K562 (cell line): ENCODE data around the gene NANS. TPM values are rescaled to one million over a fixed set of nuclear protein-coding genes. Genes with fewer than 3 reads are reported as not detected.

ENCODE experiments used
- ARID3B ChIP-seq: fragments of 250-450 bp; sonication (Bioruptor Pico); IDR thresholded peaks from 2 replicates; pipeline ENCODE4 v1.4.0; 2020; ENCODE audit warnings: borderline replicate concordance
- CTBP1 ChIP-seq: fragments of 450-650 bp; IDR thresholded peaks from 2 replicates; pipeline ENCODE4 v1.6.1; 2016; ENCODE audit warnings: borderline replicate concordance
- DACH1 ChIP-seq: fragments of 450-650 bp; IDR thresholded peaks from 2 replicates; pipeline ENCODE4 v1.6.1; 2018; ENCODE audit not compliant: partially characterized antibody
- ELF4 ChIP-seq: fragments of 450-650 bp; formaldehyde crosslinking; IDR thresholded peaks from 2 replicates; pipeline ENCODE4 v1.4.0; 2022; ENCODE audit warnings: missing genetic modification characterization
- MAFK ChIP-seq: IDR thresholded peaks from 2 replicates; pipeline ENCODE4 v1.6.1; 2011; ENCODE audit warnings: low read length, improper control_type of control experiment
- MEF2D ChIP-seq: conservative IDR thresholded peaks from 2 replicates; pipeline ENCODE4 v1.6.1; 2016; ENCODE audit warnings: low read depth, missing genetic modification characterization, missing compliant biosample characterization
- PHB2 ChIP-seq: fragments of 450-650 bp; IDR thresholded peaks from 2 replicates; pipeline ENCODE4 v1.6.1; 2017; ENCODE audit warnings: low read depth
- RBM22 ChIP-seq: fragments of 200-400 bp; formaldehyde crosslinking; IDR thresholded peaks from 2 replicates; pipeline ENCODE4 v1.6.1; 2018; ENCODE audit warnings: low read length, low read depth; ENCODE audit not compliant: poor library complexity, severe bottlenecking
- RFX1 ChIP-seq: fragments of 450-650 bp; IDR thresholded peaks from 2 replicates; pipeline ENCODE4 v1.6.1; 2016; ENCODE audit warnings: mild to moderate bottlenecking, moderate library complexity
- TRIM28 ChIP-seq: fragments of 450-650 bp; IDR thresholded peaks from 2 replicates; pipeline ENCODE4 v1.6.1; 2017
- ZC3H4 ChIP-seq: sonication (generic); formaldehyde crosslinking; IDR thresholded peaks from 2 replicates; pipeline ENCODE4 v1.9.0; 2021; ENCODE audit warnings: missing genetic modification reagents, borderline replicate concordance
- polyA plus RNA-seq, 8 experiments: library from polyadenylated mRNA; depleted of rRNA in 4 of 8; stranded (reverse) in 5 of 8; unstranded in 3 of 8; fragments of >200 nt; fragmentation: Nextera tagmentation in 2 of 8; fragmentation: Illumina TruSeq in 1 of 8; extraction: Ambion mirVana in 2 of 8; extraction: Trizol in 1 of 8; gene quantifications; 2 replicates each; pipeline versions ENCODE4 v1.2.1 to v1.2.3, GENCODE V29; 2011 to 2014; ENCODE audit warnings: inconsistent platforms in 1 of 8, missing spikeins in 1 of 8
- total RNA-seq, 7 experiments: library from RNA; depleted of rRNA in 6 of 7; stranded (reverse); fragments of >200 nt in 6 of 7; fragmentation: Illumina TruSeq in 2 of 7; extraction: Trizol in 2 of 7; gene quantifications; 2 replicates each; pipeline versions ENCODE4 v1.2.1 to v1.2.3, GENCODE V29; 2011 to 2021; ENCODE audit warnings: low replicate concordance in 1 of 7
- TF ChIP-seq, protein P1 (sequence below): sonication (generic); formaldehyde crosslinking; IDR thresholded peaks from 2 replicates; pipeline ENCODE4 v1.8.1; 2023; ENCODE audit warnings: mild to moderate bottlenecking, missing genetic modification reagents
- TF ChIP-seq, protein P2 (sequence below): fragments of 250-450 bp; sonication (Bioruptor Pico); IDR thresholded peaks from 2 replicates; pipeline ENCODE4 v1.9.0; 2021; ENCODE audit warnings: mild to moderate bottlenecking, inconsistent platforms
- TF ChIP-seq, protein P3 (sequence below): fragments of 250-450 bp; sonication (Bioruptor Pico); IDR thresholded peaks from 2 replicates; pipeline ENCODE4 v1.8.0; 2021; ENCODE audit warnings: mild to moderate bottlenecking, moderate library complexity
- TF ChIP-seq, protein P4 (sequence below): sonication (generic); formaldehyde crosslinking; IDR thresholded peaks from 2 replicates; pipeline ENCODE4 v1.8.1; 2023; ENCODE audit warnings: mild to moderate bottlenecking, missing genetic modification reagents
- TF ChIP-seq, protein P5 (sequence below): fragments of 450-650 bp; formaldehyde crosslinking; IDR thresholded peaks from 2 replicates; pipeline ENCODE4 v1.4.0; 2022; ENCODE audit warnings: missing genetic modification characterization
- TF ChIP-seq, protein P6 (sequence below), 2 experiments: fragments of 450-650 bp in 1 of 2; sonication (generic) in 1 of 2; formaldehyde crosslinking in 1 of 2; IDR thresholded peaks in 1 of 2; conservative IDR thresholded peaks in 1 of 2; 2 replicates each; pipeline versions ENCODE4 v1.6.1 to v1.8.1; 2016 to 2023; ENCODE audit warnings: mild to moderate bottlenecking in 2 of 2, moderate library complexity in 2 of 2, inconsistent platforms in 1 of 2, missing genetic modification reagents in 1 of 2

The NANS gene
- total and polyA plus RNA-seq, 9 of the 15 experiments (the other 6 are each of a cell fraction or from before 2014, with no cell fraction given), result 37.1 to 181 (median 137) TPM

DNA sequence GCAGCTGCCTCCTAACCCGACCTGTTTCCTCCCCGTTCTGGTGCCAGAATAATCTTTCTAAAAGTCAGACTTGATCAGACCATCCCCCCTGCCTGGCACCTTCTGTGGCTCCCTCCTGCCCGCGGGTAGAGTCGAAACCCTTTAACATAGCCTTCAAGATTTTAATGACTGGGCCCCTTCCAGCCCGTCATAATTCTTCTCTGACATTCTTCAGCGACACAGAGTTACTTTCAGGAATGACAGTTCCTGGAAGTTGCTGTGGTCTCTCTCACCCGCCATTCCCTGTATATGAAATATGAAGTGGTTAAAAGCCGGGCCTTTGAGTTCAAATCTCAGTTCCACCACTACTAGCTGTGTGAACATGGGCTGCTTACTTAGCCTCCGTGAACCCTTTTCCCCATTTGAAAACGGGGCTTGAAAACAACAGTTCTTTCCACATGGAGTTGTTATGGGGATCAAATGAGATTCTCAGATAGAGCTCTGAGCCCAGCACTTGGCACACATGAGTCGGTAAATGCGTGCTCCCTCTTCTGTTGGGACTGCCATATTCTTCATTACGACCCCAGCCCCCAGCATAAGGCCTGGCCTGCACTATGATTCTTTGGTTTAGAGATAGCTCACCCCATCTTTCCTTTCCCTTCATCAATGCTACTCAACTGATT, 737 bp downstream of the NANS start (continued):
- TF ChIP-seq CTBP1 (no peak), PHB2 (no peak), MAFK (no peak), MEF2D (no peak), DACH1 (no peak), TRIM28 (no peak), RFX1 (no peak; the same call in 1 of the 2 replicates), RBM22 (no peak), ELF4 (no peak), ZC3H4 (CRISPR knock-in tag) (no peak), ARID3B (CRISPR knock-in tag) (no peak)
- TF ChIP-seq, protein P1, sequence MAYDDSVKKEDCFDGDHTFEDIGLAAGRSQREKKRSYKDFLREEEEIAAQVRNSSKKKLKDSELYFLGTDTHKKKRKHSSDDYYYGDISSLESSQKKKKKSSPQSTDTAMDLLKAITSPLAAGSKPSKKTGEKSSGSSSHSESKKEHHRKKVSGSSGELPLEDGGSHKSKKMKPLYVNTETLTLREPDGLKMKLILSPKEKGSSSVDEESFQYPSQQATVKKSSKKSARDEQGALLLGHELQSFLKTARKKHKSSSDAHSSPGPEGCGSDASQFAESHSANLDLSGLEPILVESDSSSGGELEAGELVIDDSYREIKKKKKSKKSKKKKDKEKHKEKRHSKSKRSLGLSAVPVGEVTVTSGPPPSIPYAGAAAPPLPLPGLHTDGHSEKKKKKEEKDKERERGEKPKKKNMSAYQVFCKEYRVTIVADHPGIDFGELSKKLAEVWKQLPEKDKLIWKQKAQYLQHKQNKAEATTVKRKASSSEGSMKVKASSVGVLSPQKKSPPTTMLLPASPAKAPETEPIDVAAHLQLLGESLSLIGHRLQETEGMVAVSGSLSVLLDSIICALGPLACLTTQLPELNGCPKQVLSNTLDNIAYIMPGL, result no peak
- TF ChIP-seq, protein P2, sequence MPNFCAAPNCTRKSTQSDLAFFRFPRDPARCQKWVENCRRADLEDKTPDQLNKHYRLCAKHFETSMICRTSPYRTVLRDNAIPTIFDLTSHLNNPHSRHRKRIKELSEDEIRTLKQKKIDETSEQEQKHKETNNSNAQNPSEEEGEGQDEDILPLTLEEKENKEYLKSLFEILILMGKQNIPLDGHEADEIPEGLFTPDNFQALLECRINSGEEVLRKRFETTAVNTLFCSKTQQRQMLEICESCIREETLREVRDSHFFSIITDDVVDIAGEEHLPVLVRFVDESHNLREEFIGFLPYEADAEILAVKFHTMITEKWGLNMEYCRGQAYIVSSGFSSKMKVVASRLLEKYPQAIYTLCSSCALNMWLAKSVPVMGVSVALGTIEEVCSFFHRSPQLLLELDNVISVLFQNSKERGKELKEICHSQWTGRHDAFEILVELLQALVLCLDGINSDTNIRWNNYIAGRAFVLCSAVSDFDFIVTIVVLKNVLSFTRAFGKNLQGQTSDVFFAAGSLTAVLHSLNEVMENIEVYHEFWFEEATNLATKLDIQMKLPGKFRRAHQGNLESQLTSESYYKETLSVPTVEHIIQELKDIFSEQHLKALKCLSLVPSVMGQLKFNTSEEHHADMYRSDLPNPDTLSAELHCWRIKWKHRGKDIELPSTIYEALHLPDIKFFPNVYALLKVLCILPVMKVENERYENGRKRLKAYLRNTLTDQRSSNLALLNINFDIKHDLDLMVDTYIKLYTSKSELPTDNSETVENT, result no peak
- TF ChIP-seq, protein P3, sequence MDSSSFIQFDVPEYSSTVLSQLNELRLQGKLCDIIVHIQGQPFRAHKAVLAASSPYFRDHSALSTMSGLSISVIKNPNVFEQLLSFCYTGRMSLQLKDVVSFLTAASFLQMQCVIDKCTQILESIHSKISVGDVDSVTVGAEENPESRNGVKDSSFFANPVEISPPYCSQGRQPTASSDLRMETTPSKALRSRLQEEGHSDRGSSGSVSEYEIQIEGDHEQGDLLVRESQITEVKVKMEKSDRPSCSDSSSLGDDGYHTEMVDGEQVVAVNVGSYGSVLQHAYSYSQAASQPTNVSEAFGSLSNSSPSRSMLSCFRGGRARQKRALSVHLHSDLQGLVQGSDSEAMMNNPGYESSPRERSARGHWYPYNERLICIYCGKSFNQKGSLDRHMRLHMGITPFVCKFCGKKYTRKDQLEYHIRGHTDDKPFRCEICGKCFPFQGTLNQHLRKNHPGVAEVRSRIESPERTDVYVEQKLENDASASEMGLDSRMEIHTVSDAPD, result no peak
- TF ChIP-seq, protein P4, sequence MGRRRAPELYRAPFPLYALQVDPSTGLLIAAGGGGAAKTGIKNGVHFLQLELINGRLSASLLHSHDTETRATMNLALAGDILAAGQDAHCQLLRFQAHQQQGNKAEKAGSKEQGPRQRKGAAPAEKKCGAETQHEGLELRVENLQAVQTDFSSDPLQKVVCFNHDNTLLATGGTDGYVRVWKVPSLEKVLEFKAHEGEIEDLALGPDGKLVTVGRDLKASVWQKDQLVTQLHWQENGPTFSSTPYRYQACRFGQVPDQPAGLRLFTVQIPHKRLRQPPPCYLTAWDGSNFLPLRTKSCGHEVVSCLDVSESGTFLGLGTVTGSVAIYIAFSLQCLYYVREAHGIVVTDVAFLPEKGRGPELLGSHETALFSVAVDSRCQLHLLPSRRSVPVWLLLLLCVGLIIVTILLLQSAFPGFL (CRISPR knock-in tag), result no peak
- TF ChIP-seq, protein P5, sequence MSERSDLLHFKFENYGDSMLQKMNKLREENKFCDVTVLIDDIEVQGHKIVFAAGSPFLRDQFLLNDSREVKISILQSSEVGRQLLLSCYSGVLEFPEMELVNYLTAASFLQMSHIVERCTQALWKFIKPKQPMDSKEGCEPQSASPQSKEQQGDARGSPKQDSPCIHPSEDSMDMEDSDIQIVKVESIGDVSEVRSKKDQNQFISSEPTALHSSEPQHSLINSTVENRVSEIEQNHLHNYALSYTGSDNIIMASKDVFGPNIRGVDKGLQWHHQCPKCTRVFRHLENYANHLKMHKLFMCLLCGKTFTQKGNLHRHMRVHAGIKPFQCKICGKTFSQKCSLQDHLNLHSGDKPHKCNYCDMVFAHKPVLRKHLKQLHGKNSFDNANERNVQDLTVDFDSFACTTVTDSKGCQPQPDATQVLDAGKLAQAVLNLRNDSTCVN (CRISPR knock-in tag), result no peak
- TF ChIP-seq, protein P6, sequence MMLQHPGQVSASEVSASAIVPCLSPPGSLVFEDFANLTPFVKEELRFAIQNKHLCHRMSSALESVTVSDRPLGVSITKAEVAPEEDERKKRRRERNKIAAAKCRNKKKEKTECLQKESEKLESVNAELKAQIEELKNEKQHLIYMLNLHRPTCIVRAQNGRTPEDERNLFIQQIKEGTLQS (IDR thresholded peaks at IDR 0.05), result no peak
- TF ChIP-seq, protein P6 (CRISPR knock-in tag; conservative IDR thresholded peaks at IDR 0.05), result no peak
